HG02870 (cell line): ENCODE data around the gene SCAPER.
"Not testable (repeated sequence)": the region's sequence is repeated elsewhere in the genome, so short reads cannot be mapped to it uniquely, and the experiment has no call there.

Experiments used
- ATAC-seq: cut with Tn5 transposase; IDR thresholded peaks from one replicate; pipeline ENCODE4 v1.9.1; 2021; ENCODE audit warnings: mild to moderate bottlenecking, moderate library complexity; ENCODE audit not compliant: unreplicated experiment

SCAPER gene

GRCh38 chr15:76864586-76864985, 40.6 kb downstream of the SCAPER start:
- ATAC-seq = no peak

DNA sequence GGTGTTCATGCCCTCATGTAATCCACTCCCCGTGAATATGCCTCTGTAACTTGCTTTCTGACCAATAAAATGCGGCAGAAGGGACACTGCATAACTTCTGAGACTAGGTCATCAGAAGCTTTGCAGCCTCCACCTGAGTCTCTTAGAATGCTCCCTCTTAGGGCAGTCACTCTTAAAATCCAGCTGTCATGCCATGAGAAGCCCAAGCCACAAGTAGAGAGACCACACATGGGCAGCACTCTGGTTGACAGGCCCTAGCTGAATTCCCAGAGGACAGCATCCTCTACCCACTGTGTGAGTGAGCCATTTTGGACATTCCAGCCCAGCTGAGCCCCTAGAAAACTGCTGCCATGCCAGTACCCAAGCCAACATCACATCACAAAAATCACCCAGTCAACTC, 41.4 kb downstream of the SCAPER start:
- ATAC-seq = no peak

GRCh38 chr15:76863123-76863522, 42.0 kb downstream of the SCAPER start:
- no peak for ATAC-seq

DNA sequence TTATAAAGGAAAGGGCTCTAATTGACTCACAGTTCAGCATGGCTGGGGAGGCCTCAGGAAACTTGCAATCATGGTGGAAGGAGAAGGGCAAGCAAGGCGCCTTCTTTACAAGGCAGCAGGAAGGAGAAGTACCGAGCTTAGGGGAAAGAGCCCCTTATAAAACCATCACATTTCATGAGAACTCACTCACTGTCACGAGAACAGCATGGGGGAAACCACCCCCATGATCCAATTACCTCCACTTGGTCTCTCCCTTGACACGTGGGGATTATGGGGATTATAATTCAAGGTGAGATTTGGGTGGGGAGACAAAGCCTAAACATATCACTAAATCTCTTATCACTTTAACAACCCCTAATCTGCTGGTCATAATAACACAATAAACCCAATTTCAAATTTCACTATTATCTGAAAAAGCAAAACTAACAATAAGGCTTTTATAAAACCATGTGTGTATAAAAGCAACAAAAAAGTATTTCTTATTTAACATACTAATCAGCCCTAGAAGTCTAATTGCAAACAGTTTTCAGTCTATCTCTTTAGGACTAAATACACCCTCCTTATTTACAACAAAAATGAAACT, 43.2 kb downstream of the SCAPER start:
- ATAC-seq = no peak

GRCh38 chr15:76860201-76860600, 44.9 kb downstream of the SCAPER start:
- ATAC-seq = no peak

DNA sequence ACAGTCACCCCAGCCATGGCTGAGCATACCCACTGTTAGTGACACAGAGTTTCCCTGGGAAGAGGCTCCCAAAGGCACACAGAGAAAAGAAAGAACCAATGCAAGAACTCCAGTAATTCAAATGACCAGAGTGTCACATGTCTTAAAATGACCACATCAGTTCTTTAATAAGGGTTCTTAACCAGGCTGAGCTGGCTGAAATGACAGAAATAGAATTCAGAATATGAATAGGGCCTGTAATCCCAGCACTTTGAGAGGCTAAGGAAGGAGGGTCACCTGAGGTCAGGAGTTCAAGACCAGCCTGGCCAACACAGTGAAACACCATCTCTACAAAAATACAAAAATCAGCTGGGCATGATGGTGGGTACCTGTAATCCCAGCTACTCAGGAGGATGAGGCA, 54.8 kb downstream of the SCAPER start:
- ATAC-seq = not testable (repeated sequence)

- no peak for ATAC-seq
Measured at GRCh38 chr15:76846782-76847181, 58.4 kb downstream of the SCAPER start.

- no peak for ATAC-seq
Measured at GRCh38 chr15:76844096-76844495, 61.0 kb downstream of the SCAPER start.

- ATAC-seq = no peak
Measured at GRCh38 chr15:76843269-76843668, 61.9 kb downstream of the SCAPER start.

- no peak for ATAC-seq
Measured at GRCh38 chr15:76840830-76841460, 64.2 kb downstream of the SCAPER start.

- ATAC-seq = no peak
Measured at GRCh38 chr15:76839173-76839572, 66.0 kb downstream of the SCAPER start.

DNA sequence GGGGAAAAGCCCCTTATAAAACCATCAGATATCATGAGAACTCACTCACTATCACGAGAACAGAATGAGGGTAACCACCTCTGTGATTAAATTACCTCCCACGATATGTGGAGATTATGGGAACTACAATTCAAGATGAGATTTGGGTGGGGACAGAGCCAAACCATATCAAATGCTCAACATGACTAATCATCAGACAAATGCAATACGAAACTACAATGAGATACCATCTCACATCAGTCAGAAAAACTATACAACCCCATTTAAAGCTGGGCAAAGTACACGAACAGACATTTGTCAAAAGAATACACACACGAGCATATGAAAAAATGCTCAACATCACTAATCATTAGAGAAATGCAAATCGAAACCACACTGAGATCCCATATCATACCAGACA, 67.7 kb downstream of the SCAPER start:
- no peak for ATAC-seq

DNA sequence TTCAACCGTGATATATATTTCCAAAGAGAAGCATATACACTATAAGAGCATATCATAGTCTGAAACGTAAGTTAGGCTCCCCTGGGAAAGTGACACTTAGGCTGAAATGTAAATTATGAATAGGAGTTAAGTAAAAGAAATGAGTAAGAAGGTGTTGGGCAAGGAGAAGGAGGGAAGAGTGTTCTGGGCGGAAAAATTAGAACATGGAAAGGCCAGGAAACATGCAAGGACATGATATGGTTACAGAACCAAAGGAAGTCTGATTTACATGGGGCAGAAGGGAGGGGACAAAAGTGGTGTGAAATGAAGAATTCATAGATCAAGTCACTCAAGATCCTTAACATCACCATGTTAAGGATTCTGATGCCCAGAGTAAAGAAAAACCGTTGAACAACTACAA, 75.2 kb downstream of the SCAPER start:
- no peak for ATAC-seq

GRCh38 chr15:76823890-76824289, 81.2 kb downstream of the SCAPER start:
- no peak for ATAC-seq

DNA sequence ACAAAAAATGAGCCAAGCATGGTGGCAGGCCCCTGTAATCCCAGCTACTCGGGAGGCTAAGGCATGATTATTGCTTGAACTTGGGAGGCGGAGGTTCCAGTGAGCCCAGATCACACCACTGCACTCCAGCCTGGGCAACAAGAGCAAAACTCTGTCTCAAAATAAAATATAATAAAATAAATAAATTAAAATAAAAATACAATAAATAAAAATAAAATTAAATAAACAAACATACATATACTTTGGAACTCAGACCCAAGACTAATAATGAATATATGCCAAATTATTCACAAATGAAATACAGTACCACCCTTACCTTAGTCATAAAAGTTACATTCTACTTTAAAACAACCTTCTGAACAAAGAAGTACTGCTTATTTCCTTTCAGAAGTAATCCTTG, 81.8 kb downstream of the SCAPER start:
- ATAC-seq = no peak

DNA sequence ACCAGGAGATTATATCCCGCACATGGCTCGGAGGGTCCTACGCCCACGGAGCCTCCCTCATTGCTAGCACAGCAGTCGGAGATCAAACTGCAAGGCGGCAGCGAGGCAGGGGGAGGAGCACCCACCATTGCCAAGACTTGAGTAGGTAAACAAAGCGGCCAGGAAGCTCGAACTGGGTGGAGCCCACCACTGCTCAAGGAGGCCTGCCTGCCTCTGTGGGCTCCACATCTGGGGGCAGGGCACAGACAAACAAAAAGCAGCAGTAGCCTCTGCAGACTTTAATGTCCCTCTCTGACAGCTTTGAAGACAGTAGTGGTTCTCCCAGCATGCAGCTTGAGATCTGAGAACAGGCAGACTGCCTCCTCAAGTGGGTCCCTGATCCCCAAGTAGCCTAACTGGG, 86.2 kb downstream of the SCAPER start:
- not testable (repeated sequence) for ATAC-seq

- no peak for ATAC-seq
Measured at GRCh38 chr15:76815421-76815820, 89.7 kb downstream of the SCAPER start.

- no peak for ATAC-seq
Measured at GRCh38 chr15:76812381-76812780, 92.8 kb downstream of the SCAPER start.

DNA sequence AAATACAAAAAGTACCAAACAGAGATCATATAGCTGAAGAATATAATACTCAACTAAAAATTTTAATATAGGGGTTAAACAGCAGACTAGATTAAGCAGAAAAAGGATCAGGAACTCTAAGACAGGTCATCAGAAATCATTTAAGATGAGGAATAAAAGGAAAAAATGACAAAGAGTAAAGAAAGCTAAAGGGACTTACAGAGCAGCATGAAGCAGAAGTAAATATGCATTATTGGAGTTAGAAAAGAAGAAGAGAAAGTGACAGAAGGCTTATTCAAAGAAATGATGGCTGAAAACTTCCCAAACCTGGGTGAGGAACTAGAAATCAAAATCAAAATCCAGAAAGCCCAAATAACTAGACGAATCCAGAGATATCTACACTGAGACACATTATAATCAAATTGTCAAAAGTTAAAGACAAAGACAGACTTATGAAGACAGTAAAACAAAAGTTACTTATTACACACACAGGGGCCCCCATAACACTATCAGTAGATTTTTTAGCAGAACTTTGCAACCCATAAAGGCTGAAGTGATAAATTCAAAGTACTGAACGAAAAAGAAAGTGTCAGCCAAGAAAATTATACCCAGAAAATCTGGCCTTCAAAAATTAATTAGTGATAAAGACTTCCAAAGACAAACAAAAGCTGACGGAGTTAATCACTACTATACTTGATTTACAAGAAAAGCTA, 95.6 kb downstream of the SCAPER start:
- no peak for ATAC-seq

GRCh38 chr15:76803049-76803571, 102.0 kb downstream of the SCAPER start:
- no peak for ATAC-seq

DNA sequence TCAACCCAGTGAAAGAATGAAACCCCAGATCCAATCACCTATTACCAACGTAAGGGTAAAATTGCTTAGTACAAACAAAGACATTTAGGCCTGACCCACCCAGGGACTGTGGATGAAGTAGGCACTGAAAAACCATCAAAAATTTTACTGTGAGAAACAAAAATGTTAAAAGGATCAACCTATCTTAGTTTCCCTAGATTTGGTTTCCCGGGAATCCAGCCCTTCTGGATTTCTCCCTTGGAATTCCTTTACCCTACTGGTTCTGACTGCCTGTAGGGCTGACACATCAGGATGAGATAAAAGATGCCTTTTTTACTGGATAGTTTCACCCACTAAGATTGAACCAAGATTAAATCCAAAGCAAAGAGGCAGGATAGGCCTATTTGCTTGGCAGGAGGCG, 102.7 kb downstream of the SCAPER start:
- ATAC-seq = no peak

GRCh38 chr15:76799760-76800159, 105.4 kb downstream of the SCAPER start:
- no peak for ATAC-seq
